AG10803 (cell line): ENCODE measurements around the gene PSMB10.

Experiments used
- DNase-seq: peaks from one replicate; pipeline ENCODE4 v3.0.0; 2010; ENCODE audit warnings: low read depth
- H3K4me3 ChIP-seq: 2 replicates; pipeline ENCODE4 v1.5.1; 2011; ENCODE audit warnings: mild to moderate bottlenecking, low read length, control low read depth
- CTCF ChIP-seq: conservative IDR thresholded peaks from 2 replicates; pipeline ENCODE4 v1.5.1; 2011; ENCODE audit warnings: mild to moderate bottlenecking, low read length, control low read depth, inconsistent platforms

Gene PSMB10

GRCh38 chr16:67943619-67944504 is 7.2 kb upstream of the PSMB10 start, which contains the start of gene LCAT:
LCAT (minus strand) TSS chr16:67944120; CDS start chr16:67944101, 19 bp downstream.
- no peak for TF ChIP-seq CTCF
- H3K4me3 ChIP-seq, result no peak within 1 kb of the TSS
- no peak for DNase-seq

- no peak for TF ChIP-seq CTCF
- DNase-seq, result no peak
- no peak overlapping the region for H3K4me3 ChIP-seq
These were observed 6.6 kb upstream of the PSMB10 start for GRCh38 chr16:67943256-67943618.

GRCh38 chr16:67942510-67943255 is 6.0 kb upstream of the PSMB10 start:
- no peak overlapping the region for H3K4me3 ChIP-seq
- no peak for DNase-seq
- TF ChIP-seq CTCF, result no peak

- DNase-seq, result peak; percentile 24
These were observed 5.5 kb upstream of the PSMB10 start for GRCh38 chr16:67942200-67942509.

GRCh38 chr16:67941469-67942199 is 5.0 kb upstream of the PSMB10 start:
- DNase-seq, result no peak
- no peak for TF ChIP-seq CTCF
- H3K4me3 ChIP-seq, result no peak overlapping the region

More at GRCh38 chr16:67942200-67942509, 5.5 kb upstream of the PSMB10 start:
- TF ChIP-seq CTCF, result peak; percentile 66
- no peak overlapping the region for H3K4me3 ChIP-seq

GRCh38 chr16:67940446-67941089 is 3.9 kb upstream of the PSMB10 start:
- DNase-seq, result no peak
- TF ChIP-seq CTCF, result no peak
- H3K4me3 ChIP-seq, result no peak overlapping the region
